T-helper 9 cell (primary cell): ENCODE results near the gene CD55.

Source experiments
- DNase-seq: peaks from one replicate; pipeline ENCODE4 v3.0.0-alpha.2; 2020

CD55 gene

GRCh38 chr1:207331354-207332313, 10.2 kb downstream of the CD55 start:
- DNase-seq = no peak

GRCh38 chr1:207333009-207333600, 11.6 kb downstream of the CD55 start:
- DNase-seq = no peak

- no peak for DNase-seq
Measured at GRCh38 chr1:207333620-207334019, 12.1 kb downstream of the CD55 start.

GRCh38 chr1:207334337-207334736, 12.9 kb downstream of the CD55 start:
- no peak for DNase-seq

GRCh38 chr1:207335138-207335537, 13.7 kb downstream of the CD55 start:
- no peak for DNase-seq

GRCh38 chr1:207335695-207336363, 14.4 kb downstream of the CD55 start:
- DNase-seq = no peak

- no peak for DNase-seq
Measured at GRCh38 chr1:207336559-207337467, 15.3 kb downstream of the CD55 start.

GRCh38 chr1:207342332-207342731, 20.9 kb downstream of the CD55 start:
- no peak for DNase-seq

- no peak for DNase-seq
Measured at GRCh38 chr1:207343675-207344074, 22.2 kb downstream of the CD55 start.

GRCh38 chr1:207344221-207344620, 22.7 kb downstream of the CD55 start:
- no peak for DNase-seq

- no peak for DNase-seq
Measured at GRCh38 chr1:207345644-207346477, 24.4 kb downstream of the CD55 start.

GRCh38 chr1:207346513-207346912, 25.0 kb downstream of the CD55 start:
- no peak for DNase-seq

GRCh38 chr1:207349979-207350378, 28.5 kb downstream of the CD55 start:
- DNase-seq = no peak

- no peak for DNase-seq
Measured at GRCh38 chr1:207352554-207352953, 31.1 kb downstream of the CD55 start.

GRCh38 chr1:207355060-207355459, 33.6 kb downstream of the CD55 start:
- DNase-seq = no peak

GRCh38 chr1:207355513-207356295, 34.2 kb downstream of the CD55 start:
- no peak for DNase-seq

GRCh38 chr1:207361029-207361428, 39.6 kb downstream of the CD55 start:
- DNase-seq = no peak

- no peak for DNase-seq
Measured at GRCh38 chr1:207361889-207362288, 40.4 kb downstream of the CD55 start.

- DNase-seq = no peak
Measured at GRCh38 chr1:207362962-207363860, 41.7 kb downstream of the CD55 start.

GRCh38 chr1:207363871-207364270, 42.4 kb downstream of the CD55 start:
- no peak for DNase-seq
